Measurements from ENCODE around the gene PHTF2.

Gene PHTF2

GRCh38 chr7:77796109-77796508 lies 2.5 kb upstream of the PHTF2 start:
- DNase-seq, result no peak

- DNase-seq, result no peak
These were observed 1.6 kb upstream of the PHTF2 start for GRCh38 chr7:77796960-77797359.

DNA sequence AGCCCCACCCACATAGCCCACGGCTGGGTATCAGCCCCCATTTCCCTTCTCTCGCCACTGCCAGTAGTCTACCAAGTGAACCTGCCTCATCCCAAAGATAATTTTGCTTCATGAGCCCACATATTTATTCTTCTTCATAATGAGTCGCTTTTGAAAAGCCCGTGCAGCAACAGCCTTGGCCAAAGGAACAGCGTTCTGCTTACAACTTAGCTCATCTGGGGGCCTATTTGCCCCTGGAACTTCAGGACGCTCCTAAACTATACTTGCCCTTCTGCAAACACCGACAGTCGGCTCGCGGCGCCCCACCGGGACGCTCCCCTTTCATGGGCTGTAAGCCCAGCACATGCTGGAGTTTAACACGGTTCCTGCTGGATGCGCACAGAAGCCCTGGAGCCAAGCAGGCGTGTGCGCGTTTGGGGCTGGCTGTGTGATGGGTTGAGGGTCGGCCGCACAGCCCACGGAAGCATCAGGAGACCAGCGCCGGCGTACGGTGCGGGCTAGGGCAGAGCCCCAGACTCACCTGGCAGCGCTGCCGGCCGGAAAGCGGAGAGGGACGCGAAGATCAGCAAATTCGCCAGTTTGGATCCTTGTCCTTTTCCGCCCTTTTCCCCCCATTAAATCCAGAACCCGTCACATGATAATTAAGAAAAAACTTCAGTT lies 709 bp upstream of the PHTF2 start:
- peak in 1 of 5 experiments; percentile 21 for DNase-seq

GRCh38 chr7:77799078-77799964 lies 748 bp downstream of the PHTF2 start:
- peak in 3 of 5 experiments; percentile 6 to 68 (median 13) for DNase-seq

- peak in 1 of 5 experiments; percentile 33 for DNase-seq
These were observed 1.6 kb downstream of the PHTF2 start for GRCh38 chr7:77800158-77800557.

GRCh38 chr7:77800730-77801129 lies 2.2 kb downstream of the PHTF2 start:
- no peak for DNase-seq

GRCh38 chr7:77802557-77803405 lies 4.2 kb downstream of the PHTF2 start:
- peak in 2 of 5 experiments; percentile 19 to 81 for DNase-seq

DNA sequence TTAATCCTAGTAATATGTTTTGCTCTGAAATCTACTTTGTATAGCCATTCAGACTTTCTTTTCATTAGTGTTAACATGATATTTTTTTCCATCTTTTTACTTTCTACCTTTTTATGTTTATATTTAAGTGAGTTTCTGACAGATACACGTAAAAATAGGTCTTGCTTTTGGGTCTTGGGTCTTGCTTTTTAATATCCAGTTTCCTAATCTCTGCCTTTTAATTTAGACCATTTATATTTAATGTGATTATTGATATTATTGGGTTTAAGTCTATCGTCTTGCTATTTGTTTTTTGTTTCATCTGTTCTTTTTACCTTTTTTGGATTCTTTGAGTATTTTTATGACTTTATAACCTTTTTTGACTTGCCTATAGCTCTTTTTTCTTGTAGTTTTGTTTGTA lies 7.9 kb downstream of the PHTF2 start:
- DNase-seq, result no peak

- no peak for DNase-seq
These were observed 9.9 kb downstream of the PHTF2 start for GRCh38 chr7:77808517-77808916.

DNA sequence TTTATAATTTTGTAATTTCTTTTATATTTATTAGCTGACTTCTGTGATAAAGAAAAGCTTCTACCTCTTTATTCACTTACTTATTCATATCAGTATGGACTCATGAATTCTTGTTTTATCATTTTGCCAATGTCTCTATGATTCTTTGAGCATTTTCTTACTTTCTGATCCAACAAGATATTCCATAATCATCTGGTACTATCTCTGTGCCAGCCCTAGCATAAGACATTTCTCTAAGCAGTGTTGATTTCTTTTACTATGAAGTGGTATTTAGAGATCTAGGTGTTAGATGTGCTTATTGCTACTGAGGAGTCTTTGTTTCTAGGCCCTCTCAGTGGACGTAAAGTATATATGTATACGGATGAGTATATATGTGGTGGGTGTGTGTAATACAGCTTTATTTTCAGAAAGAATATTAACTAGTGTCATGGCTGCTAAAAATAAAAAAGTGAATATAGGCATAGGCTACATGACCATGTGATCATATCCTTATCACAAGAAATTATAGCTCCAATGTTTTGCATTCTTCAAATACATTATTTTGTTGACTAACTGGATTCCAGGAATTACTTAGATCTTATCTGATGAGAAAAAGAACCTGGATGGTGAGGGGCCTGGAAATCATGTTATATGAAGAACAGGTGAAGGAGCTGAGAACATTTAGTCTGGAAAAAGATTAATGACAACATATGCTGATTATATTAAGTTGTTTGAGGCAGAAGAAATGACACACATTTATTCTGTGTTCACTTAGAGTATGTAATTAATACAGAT lies 13.1 kb downstream of the PHTF2 start:
- no peak for DNase-seq

DNA sequence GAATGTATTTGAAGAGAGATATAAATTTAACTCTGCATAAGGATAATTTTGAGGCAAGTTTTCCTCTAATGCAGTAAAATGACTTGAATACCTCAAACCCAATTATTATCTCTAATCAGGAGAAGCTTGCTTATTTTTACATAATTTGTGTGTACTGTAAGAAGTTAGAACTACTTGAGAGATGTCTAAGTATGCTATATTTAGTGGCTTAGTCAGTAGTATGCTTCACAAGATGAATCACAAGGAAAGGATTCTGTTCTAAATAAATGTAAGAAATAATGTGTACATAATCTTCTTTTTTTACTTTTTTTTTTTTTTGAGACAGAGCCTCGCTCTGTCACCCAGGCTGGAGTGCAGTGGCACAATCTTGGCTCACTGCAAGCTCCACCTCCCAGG lies 13.7 kb downstream of the PHTF2 start:
- DNase-seq, result no peak

- DNase-seq, result no peak
These were observed 14.6 kb downstream of the PHTF2 start for GRCh38 chr7:77813180-77813579.

DNA sequence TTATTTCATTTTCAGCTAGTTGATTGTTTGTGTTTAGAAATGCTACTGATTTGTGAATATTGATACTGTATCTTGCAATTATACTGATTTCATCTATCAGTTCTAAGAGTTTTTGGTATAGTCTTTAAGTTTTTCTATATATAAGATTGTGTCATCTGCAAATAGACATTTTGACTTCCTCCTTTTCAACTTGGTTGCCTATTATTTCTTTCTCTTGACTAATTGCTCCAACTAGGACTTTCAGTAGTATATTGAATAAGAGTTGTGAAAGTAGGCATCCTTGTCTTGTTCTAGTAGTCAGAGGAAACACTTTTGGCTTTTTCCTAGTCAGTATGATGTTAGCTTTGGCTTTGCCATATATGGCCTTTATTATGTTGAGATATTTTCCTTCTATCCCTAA lies 20.4 kb downstream of the PHTF2 start:
- no peak for DNase-seq

DNA sequence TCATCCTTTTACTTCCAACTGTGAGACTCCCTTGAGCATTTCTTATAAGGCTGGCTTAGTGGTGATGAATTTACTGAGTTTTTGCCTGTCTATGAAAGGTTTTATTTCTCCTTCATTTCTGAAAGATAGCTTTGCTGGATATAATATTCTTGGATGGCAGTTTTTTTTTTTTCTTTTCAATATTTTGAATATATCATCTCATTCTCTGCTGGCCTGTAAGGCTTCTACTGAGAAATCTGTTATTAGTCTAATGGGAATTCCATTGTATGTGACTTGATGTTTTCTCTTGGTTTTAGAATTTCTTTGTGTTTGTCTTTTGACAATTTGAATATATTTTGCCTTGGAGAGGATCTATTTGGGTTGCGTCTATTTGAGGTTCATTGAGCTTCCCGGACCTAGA lies 22.4 kb downstream of the PHTF2 start:
- no peak for DNase-seq

DNA sequence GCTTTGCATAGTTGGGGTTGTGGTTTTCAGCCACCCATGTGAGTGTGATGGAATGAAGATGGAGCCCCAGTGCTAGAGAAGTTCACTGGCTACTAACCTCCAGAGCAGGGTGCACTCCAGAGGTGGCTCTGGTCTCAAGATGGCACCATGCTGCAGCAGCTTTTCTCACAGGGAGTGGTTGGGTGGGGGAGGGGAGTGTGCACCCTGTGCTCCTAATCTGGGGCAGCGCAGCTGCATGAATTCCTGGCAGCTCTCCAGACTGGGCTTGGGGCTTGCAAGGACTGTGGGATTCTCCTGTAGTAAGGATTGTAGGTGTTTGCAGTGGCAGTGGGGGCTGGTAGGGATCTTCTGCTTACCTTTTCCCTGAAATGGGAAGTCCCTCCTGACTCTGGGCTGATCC lies 23.7 kb downstream of the PHTF2 start:
- DNase-seq, result no peak

GRCh38 chr7:77823787-77824186 lies 25.2 kb downstream of the PHTF2 start:
- no peak for DNase-seq

GRCh38 chr7:77824636-77825035 lies 26.1 kb downstream of the PHTF2 start:
- DNase-seq, result no peak

- no peak for DNase-seq
These were observed 26.6 kb downstream of the PHTF2 start for GRCh38 chr7:77825131-77825530.

DNA sequence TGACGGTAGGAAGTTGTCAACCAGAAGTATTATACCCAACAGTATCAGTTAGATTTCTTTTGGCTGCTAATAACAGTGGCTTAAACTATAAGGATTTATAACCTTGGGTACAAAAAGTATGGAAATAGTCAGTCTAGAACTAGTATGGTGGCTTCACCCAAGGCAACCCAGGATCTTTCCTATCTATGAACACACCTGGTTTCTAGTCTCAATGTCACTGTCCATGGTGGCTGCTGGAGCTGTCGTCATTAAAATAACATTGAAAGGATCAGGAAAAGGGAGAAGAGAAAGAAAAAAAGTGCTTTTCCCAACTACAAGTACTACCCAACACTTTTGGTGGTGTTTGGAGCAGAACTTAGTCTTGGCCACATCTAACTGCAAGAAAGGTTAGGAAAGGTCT lies 27.7 kb downstream of the PHTF2 start:
- no peak for DNase-seq

DNA sequence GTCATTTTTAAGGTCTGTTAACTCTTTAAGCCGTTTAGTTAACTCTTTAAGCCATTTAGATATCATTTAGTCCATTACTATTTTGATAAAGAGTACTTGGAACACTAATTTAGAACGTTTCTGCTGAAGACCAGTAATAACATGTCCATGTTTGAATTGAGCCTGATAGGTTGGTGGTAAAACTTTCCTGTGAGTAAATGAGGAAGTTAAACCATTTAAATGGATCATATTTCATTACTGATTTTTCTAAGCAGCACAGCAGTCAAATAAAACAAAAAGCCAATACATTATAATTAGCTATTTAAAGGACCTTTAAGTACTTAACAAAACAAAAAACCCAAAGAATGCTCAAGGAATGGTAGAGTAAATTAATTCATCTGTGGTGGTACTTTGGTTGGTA lies 29.4 kb downstream of the PHTF2 start:
- DNase-seq, result no peak

DNA sequence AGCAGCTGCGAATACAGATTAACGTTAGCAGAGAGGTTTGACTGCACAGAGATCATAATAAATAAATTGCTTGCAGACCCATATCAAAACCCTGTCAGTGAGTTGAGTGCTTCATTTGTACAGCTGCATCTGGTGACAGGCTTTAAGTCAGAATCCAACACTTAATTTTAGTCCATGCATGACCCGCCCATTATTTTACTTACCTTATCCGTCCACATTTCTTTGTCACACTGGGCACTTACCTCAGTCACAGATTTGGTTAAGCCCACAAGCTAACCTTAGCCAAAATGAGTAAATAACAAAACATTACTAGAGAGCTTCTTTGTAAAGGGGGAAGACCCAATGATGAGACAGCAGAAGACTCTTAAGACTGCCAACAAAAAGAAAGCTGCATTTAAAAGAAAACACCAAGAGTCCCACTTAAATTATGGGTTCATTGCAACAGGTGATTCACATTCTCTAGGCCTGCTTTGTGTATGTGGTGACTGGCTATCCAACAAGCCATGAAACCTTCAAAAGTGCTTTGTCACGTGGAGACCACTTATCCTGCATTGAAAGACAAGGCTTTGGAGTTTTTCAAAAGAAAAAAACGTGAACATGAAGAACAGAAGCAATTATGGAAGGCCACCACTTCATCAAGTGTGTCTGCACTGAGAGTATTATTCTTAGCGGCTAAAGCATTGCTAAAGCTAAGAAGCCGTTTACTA lies 32.2 kb downstream of the PHTF2 start:
- DNase-seq, result peak in 1 of 5 experiments; percentile 66

GRCh38 chr7:77831481-77831880 lies 32.9 kb downstream of the PHTF2 start:
- DNase-seq, result peak in 2 of 5 experiments; percentile 13 to 85
